Neural cell (in vitro differentiated cells): ENCODE measurements around the gene PDGFA.

Source experiments
- CTCF ChIP-seq: fragments of 450-650 bp; IDR thresholded peaks from 2 replicates; pipeline ENCODE4 v1.5.1; 2014; ENCODE audit warnings: antibody characterized with exemption, mild to moderate bottlenecking, moderate library complexity; ENCODE audit not compliant: poor library complexity, severe bottlenecking
- EZH2 ChIP-seq: fragments of 200-600, 300-800 bp; shearing (Covaris generic), sonication (generic); IDR thresholded peaks from 2 replicates; pipeline ENCODE4 v1.6.1; 2014; ENCODE audit warnings: antibody characterized with exemption, low read length, borderline replicate concordance, mild to moderate bottlenecking; ENCODE audit not compliant: insufficient read depth, poor library complexity, severe bottlenecking
- POLR2AphosphoS5 ChIP-seq: IDR thresholded peaks from 2 replicates; pipeline ENCODE4 v1.6.1; 2012

GRCh38 chr7:527723-528122, 8.1 kb upstream of the PDGFA start:
- TF ChIP-seq EZH2 (no peak), CTCF (no peak), POLR2AphosphoS5 (no peak)
